ENCODE measurements around the gene IRS2. TPM values are rescaled to one million over a fixed set of nuclear protein-coding genes. Genes with fewer than 3 reads are reported as not detected.

IRS2 gene
- polyA plus RNA-seq, 3 donors = 9.7 to 9.9 (median 9.8) TPM

- no peak for DNase-seq (ENCODE audit: low read depth in 3 of 3, low spot score in 2 of 3)
Measured at GRCh38 chr13:109715902-109716301, 70.5 kb downstream of the IRS2 start.

- DNase-seq (ENCODE audit: low read depth in 3 of 3, low spot score in 2 of 3) = no peak
Measured at GRCh38 chr13:109713681-109714080, 72.7 kb downstream of the IRS2 start.

- DNase-seq (ENCODE audit: low read depth in 3 of 3, low spot score in 2 of 3) = no peak
Measured at GRCh38 chr13:109712124-109712722, 74.2 kb downstream of the IRS2 start.

- DNase-seq (ENCODE audit: low read depth in 3 of 3, low spot score in 2 of 3) = no peak
Measured at GRCh38 chr13:109707742-109708617, 78.4 kb downstream of the IRS2 start.

GRCh38 chr13:109707044-109707741 is 79.2 kb downstream of the IRS2 start:
- no peak for DNase-seq (ENCODE audit: low read depth in 3 of 3, low spot score in 2 of 3)

GRCh38 chr13:109706015-109706715 is 80.2 kb downstream of the IRS2 start:
- DNase-seq (ENCODE audit: low read depth in 3 of 3, low spot score in 2 of 3) = no peak

- DNase-seq (ENCODE audit: low read depth in 3 of 3, low spot score in 2 of 3) = no peak
Measured at GRCh38 chr13:109704771-109705635, 81.4 kb downstream of the IRS2 start.

GRCh38 chr13:109703250-109703649 is 83.1 kb downstream of the IRS2 start:
- DNase-seq (ENCODE audit: low read depth in 3 of 3, low spot score in 2 of 3) = no peak

Measured in right renal cortex interstitium (tissue), 3 donors.